ENCODE measurements around the gene C1QA. TPM values are rescaled to one million over a fixed set of nuclear protein-coding genes. Genes with fewer than 3 reads are reported as not detected.

Gene C1QA
- total RNA-seq, 1 donor from 2014 or later = 8.6 TPM

DNA sequence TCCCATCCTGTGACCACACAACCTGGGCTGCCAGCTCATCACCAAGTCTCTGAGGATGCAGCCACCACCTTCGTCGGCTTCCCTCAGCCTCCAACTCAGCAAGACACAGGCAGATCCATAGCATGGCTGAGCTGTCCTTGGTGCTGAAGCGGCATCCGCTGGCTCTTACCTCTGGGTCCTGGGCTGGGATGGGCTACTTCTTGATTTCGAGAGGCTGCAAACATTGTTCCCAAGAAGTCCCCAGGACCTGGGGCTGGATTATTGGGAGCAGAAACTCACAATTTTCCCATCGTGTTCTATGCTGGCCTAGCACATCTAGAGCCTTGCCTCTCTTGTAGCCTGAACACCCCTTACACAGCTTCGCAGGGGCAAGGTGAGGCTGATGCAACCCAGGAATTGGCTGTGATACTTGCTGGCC is 24.9 kb upstream of the C1QA start:
- DNase-seq (ENCODE audit: low spot score in 2 of 2) (no peak), FAIRE-seq (no peak)

DNA sequence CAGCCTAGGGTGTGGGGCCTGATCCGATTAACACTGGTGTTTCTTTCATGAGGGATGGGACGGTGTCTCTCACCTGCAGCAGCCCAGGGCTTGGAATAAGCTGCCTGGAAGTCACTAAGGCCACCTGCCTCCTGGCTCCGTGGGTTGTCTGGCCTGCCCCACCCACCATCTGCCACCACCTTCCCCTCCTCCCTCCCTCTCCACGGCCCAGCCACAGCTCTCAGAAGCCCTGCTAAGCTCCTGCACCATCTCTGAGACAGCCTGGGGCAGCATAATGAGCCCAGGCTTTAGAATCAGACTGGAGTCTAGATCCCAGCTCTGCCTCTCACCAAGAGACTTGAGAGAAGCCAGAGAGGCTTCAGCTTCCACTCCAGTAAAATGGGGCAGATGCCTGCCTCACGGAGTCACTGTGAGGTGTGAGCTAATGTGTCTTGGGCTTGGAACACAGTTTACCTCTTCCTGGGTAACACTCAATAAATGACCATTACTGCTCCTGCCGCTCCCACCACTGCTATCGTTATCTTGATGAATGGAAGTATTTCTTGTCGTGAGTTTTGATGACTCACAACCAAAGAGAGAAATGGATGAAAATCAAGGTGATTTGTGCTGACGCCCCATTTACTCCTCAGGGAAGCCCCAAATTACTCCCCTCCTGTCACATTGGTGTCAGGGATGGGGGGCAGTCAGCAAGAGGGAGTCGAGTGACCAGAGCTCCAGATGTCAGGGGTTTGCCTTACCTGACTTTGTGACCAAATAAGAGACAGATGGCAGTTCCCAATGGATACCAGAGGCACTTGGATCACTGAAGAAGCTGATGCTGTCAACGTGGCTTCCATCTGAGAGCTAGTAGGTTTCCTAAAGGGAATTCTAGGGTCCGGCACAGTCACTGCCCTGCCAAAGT is 23.5 kb upstream of the C1QA start:
- FAIRE-seq = no peak
- no peak for DNase-seq (ENCODE audit: low spot score in 2 of 2)

DNA sequence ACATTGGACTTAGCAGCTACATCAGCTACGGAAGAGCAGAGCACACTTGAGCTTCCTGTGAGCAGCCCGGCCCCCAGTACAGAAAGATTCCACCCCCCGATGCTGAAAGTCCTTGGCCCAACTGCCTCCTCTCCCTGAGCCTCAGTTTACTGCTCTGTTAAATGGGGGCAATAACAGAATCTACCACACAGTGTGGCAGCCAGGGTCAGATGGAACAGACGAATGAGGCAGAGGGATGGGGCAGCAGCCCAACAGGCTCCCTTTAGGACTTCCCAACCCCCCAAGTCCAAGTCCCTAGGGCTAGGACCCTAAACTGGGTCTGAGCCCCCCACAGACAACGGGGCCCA is 22.9 kb upstream of the C1QA start:
- FAIRE-seq (no peak), DNase-seq (ENCODE audit: low spot score in 2 of 2) (no peak)

DNA sequence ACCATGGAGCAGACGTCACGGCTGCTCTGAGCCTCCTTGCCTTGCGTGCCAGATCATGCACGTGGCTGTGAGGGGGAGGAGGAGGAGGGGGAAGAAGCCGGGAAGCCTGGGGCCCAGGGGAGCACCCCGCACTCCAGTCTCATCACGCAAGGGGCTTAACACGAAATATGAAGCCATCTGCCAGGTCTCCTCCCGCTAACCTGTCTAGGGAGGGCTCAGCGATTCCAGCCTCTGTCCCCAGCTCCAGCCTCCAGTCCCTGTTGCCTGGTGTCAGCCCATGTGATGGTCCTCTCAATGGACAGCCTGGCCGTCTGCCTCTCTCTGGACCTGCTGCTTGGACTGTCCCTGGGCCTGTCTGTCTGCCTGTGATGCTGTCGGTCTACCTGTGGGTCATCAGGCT is 22.5 kb upstream of the C1QA start:
- FAIRE-seq (no peak), DNase-seq (ENCODE audit: low spot score in 2 of 2) (no peak)

DNA sequence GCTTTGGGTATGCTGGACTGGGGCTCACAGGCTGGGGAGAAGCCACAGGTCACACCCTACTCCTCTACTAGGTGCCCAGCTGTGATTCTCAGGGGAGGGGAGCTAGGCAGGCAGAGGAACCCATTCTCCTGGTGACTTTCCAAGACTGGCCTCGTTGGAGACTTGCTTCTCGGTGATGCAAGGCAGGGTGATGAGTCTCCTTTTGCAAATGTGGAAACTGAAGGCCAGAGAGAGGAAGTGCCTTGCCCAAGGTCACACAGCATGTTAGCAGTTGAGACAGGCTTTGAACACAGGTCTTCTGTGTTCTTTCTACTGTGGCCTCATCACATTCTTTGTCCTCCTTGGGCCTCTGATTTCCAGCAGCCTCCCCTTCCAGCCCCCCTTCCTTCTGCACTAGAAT is 20.5 kb upstream of the C1QA start:
- DNase-seq (ENCODE audit: low spot score in 2 of 2) (no peak), FAIRE-seq (no peak)

DNA sequence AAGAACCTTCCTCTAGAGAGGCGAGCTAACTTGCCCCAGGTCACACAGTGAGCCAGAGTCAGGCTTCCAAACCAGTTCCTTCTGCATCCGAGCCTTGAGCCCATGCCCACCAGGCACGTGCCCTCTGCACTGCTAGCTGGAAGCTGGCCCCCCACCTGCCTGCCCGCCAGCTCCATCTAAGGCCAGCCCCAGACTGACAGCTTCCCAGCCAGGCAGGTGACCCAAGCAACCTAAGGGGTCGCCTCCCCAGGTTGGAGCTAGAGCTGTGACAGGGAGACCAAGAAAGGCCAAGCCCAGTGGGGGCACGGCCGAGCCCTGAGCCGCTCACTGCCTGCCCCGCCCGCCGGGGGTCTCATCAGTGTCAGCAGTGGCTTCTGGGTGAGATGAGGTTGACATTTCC is 19.9 kb upstream of the C1QA start:
- DNase-seq (ENCODE audit: low spot score in 2 of 2) (no peak), FAIRE-seq (no peak)

DNA sequence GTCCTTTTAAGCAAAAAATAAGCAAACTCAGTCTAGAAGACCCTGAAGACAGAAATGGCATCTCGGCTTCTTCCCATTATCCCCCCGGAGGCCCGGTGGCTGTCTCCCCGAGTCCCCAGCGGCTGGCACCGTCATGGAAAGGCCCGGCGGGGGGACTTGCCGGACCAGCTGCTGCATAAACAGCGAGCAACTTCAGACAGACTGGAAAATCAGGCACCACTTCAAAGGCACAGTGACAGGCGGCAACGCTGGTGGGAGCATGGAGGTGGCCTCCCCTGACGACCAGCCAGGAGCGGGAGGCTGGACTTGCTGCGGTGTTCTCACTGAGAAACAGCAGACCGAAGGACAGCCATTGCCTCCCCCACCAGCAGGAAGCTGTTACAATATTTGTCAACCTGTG is 18.4 kb upstream of the C1QA start:
- no peak for FAIRE-seq
- DNase-seq (ENCODE audit: low spot score in 2 of 2) = no peak

DNA sequence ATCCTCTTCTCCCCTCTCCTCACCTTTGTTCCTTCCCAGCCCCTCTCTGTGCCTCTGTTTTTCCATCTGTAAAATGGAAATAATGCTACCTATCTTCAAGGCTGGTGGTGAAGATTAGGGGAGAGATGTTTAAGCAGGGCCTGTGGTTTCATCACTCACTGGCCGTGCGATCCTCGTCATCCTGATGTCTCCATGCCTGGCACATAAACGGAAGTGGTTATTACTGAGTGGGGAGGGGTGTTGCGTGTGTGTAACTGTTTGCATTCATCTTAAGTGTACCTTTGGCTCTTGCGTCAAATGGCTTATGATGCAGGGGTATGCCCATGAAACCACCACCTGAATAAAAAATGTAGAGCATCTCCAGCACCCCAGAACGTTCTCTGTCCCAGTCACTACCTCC is 17.2 kb upstream of the C1QA start:
- FAIRE-seq (no peak), DNase-seq (ENCODE audit: low spot score in 2 of 2) (no peak)

DNA sequence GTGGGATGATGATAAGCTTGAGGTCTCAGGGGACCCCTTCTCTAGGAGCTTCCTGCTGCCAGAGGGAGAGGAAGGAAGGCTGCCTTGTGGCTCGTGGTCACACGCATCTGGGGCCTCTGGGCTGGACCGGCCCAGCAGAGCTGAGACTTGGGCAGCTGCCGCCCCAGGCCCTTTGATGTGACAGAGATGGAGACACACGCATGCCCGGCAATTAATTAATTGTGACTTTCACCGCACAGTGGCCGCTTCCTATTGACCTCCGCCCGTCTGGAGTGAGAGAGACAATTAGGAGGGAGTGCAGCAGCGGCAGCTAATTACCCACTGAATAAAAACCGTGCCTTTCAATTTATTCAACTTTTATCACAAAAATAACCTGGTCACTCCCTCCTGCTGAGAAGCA is 16.6 kb upstream of the C1QA start:
- no peak for DNase-seq (ENCODE audit: low spot score in 2 of 2)
- no peak for FAIRE-seq

DNA sequence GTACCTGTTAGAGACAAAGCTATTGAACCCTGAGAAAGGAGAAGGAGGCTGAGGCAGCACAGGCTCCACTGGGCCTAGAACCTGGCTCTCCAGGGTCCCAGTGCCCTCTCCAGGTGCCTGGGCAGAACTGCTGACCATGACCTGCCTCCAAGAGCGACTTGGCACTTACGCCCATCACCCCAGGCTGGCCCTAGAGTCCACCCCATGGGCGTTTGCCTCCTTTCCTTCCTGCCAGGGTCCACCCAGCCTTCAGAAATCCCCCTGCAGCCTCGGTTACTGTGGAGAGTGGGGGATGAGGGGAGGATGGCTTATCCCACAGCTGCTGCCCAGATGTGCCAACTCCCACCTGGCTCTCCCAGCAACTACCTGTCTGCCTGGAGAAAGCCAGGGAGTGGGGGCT is 14.7 kb upstream of the C1QA start:
- DNase-seq (ENCODE audit: low spot score in 2 of 2) (no peak), FAIRE-seq (no peak)

DNA sequence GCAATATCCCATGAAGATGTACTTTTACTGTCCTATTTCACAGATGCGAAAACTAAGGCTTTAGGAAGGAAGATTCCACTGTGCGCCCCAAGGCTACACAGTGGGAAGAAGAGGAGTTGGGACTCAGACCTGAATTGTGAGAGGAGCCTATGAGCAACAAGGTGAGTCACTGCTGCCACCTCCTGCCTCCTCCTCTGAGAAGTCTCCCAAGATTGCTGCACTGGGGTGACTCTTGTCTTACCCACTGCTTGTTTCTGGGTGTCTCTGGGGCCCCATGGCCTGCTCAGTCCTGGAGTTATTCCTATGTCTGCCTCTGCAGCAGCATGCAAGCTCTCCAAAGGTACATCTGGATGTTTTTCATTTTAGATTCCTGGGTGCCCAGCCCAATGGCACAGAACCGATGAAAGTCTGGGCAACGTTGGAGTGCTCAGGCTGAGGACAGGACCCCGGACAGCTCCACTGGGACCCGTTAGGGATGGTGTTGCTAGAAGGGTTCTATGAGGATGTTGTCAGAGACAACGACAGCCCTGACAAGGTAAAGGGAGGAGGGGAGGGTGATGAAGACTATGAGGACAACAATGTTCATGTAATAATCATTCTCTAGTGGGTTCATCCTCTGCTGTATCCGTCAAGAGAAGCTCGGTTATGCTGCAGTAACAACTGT is 11.0 kb upstream of the C1QA start:
- DNase-seq (ENCODE audit: low spot score in 2 of 2) (no peak), FAIRE-seq (no peak)

DNA sequence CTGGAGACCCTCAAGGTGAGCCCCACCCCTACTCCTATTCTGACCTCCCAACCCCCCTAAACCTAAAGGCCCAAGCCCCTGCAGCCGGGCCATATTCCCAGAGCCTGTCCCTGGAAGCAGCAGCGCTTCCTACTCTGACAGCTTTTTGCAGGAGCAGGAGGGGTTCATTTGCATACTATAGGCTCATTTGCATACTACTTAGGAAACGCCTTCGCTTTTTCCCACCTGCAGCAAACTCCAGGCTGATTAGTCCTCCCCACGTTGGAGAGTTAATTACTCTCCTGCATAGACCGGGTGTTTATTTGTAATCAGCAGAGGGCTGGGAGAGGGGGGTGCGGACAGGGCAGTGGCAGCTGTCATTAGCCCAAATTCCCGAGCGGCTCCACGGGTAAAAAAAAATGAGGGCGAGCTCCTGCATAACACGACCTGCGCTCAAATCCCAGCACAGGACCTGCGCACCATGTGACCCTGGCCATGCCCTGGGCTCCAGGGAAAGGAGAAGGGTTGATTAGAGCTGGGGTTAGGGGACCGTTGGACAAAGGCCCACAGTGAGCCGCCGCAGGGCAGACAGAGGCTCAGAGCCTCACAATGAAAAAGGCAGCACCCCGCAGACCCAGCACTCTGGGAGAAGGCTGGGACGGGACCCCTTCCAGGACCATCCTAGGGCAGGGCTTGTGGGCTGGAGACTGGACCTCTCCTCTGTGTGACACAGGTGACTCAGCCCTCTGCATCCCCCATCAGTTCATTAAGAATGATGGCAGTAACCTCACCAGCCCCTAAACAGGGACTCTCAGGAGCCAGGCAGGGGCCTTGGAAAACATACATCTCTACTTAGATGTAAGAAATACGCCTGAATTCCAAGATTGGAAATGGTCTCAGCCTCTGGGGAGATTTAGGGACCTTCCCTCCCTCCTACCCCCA is 9.9 kb upstream of the C1QA start:
- no peak for DNase-seq (ENCODE audit: low spot score in 2 of 2)
- no peak for FAIRE-seq

DNA sequence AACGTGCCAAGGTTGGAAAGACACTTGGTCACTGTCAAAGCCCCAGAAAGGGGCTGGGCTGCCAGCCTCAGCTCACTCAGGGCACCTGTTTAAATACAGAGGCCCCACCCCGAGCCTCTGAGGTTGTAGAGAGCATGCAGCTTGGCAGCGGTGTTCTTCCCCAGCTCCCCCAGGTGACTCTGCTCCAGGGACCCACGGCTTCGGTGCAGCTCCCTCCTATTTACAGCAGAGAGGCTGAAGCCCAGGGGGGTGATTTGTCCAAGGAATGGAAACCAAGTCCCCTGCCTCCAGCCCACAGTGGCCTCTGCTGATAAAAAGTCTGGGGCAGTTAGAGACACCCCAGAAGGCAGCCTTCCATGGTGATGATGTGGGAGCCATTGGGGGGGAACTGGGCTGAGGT is 9.1 kb upstream of the C1QA start:
- no peak for FAIRE-seq
- DNase-seq (ENCODE audit: low spot score in 2 of 2) = no peak

DNA sequence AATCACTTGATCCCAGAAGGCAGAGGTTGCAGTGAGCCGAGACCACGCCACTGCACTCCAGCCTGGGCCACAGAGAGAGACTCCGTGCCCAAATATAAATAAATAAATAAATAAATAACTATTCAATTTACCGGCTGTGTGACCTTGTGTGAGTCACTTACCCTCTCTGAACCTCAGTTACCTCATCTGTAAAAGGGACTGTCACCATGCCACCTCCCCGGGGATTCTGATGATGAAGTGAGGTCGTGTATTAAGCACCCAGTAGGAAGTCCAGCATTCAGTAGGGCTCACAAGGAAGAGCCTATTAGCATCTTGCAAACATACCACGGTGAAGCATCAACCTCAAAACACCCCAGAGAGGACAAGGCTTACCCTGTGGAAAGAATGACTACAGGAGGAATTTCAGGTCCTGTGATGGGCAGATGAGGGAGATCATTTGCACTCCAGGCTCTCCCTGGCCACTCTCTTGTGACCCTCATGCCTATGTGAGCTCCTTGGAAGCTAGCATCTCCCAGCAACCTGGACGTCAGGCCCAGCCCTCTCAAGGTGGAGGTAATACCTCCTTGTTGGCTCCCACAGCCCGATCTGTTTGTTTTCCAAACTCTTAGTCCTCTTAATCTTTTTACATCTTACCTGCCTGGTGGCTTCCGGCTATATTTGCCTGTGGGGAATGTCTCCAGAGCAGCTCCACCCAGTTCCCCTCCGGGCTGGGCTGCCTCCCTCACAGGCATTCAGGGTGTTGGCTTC is 7.6 kb upstream of the C1QA start:
- DNase-seq (ENCODE audit: low spot score in 2 of 2) = no peak

DNA sequence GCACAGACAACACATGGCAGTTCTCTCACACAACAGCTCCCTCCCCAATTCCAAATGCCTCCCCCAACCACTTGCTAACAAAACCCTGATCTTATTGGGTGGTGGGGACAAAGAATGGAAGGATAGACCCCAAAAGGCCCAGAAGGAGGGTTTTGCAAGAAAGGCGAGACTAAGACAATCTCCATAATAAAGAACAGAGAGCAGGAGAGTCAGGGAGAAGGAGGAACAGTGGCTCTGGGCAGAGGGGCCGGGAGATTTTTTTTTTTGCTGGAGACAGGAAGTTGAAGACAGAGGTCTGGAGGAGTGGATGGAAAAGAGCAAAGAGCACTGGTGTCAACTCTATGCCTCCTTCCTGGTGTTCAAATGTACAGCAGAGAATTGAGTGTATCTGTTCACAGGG is 6.5 kb upstream of the C1QA start:
- no peak for FAIRE-seq

More for the DNA sequence above, 7.6 kb upstream of the C1QA start:
- FAIRE-seq = no peak

DNA sequence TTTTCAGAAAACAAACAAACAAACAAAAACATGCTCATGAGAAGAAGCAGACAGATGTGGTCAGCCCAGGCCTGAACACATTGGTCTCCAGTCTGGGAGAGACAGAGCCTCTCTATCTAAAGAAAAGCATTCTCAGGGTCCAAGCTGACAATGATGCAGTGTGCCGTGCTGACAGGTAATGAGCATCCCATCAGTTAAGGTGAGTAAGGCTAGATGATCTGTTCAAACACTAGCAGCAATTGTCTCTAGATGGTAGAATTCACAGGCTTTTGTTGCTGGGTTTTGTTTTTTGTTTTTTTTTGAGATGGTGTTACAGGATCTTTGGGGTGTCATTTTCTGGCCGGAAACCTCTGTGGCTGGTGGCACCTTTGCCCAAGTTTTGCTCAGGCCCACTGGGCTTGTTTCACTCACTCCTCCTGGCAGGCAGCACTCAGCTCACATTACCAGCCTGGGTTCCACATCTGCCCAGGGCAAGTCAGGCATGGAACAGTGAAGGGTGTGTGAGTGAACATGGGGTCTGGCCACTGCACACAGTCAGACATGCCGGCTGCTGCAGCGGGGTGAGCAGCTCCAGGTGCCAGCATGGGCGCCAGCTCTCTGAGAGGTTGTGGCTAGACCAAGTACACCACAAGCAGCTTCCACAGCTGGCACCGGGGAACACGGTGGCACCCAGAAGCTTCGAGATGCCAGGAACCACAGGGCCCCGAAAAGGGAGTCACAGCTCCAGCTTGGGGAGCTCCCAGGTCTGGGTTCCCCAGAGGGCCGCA is 2.5 kb upstream of the C1QA start:
- no peak for FAIRE-seq
- DNase-seq (ENCODE audit: low spot score in 2 of 2) = no peak

More for the DNA sequence above, 6.5 kb upstream of the C1QA start:
- DNase-seq (ENCODE audit: low spot score in 2 of 2) = no peak

DNA sequence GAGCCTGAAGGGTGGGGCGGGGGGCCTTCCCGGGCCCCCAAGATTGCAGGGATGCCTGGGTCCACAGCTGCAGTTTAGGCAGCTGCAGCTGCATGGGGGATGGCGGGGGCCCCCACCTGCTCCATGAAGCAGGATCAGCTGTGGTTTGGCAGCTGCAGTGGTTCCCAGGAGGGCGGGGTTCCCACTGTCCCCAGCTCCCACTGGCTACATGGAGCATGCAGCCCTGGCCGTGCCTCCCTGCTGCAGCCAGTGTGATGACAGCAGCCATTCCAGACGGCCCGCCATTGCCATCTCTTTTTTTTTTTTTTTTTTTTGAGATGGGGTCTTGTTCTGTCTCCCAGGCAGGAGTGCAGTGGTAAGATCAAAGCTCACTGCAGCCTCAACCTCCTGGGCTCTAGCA is 992 bp upstream of the C1QA start:
- no peak for FAIRE-seq

DNA sequence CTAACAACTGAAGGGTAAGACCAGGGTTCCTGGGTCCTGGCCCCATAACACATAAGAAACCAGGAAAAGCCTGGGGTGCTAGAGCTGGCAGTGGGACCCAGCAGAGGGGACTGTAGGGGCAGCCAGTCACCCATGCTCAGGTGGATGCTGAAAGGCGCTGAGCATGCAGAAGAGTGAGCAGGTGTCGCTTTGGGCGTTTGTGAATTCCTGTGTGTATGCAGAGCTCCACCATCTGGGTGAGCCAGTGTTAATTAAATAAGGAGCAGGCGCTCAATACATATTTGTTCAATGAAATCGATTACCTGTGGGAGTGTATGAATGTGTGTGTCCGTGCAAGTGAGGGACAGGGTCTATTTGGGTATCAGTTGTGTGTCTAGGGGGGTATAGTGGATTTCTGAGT is 499 bp downstream of the C1QA start:
- DNase-seq (ENCODE audit: low spot score in 2 of 2) (no peak), FAIRE-seq (no peak)

More for the DNA sequence above, 992 bp upstream of the C1QA start:
- no peak for DNase-seq (ENCODE audit: low spot score in 2 of 2)

DNA sequence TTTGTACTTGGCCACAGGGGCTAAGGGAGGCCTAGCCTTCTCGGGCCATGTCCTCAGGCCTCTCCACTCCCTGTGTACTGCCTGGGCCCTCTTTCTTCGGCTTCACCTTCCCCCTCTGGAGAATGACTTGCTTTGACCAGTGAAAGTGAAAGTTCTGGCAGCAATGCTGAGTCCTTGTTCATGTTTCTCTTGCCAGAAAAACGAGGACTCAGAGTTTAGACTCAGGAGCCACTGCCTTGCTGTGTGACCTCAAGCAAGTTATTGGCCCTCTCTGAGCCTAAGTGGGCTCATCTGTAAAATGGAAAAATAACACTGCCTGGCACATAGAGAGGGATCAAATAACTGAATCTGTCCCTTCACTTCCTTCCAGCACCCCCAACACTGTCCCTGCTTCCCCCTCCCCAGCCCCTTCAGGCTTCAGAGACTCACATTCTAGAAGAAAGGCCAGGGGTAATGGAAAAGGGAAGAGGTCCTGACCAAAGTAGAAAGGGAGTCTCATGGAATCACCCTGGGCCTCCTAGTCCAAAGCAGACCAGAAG is 1.5 kb downstream of the C1QA start:
- DNase-seq (ENCODE audit: low spot score in 2 of 2) = no peak

More for the DNA sequence above, 1.5 kb downstream of the C1QA start:
- FAIRE-seq = no peak
